8988T (cell line): ENCODE measurements around the gene GET4.
"Not testable (repeated sequence)": the region's sequence is repeated elsewhere in the genome, so short reads cannot be mapped to it uniquely, and the experiment has no call there.

Experiments
- DNase-seq: peaks from one replicate; pipeline ENCODE4 v3.0.0; 2011

Gene GET4

GRCh38 chr7:872685-873084 lies 3.7 kb upstream of the GET4 start:
- not testable (repeated sequence) for DNase-seq

GRCh38 chr7:873367-874002 lies 2.9 kb upstream of the GET4 start:
- DNase-seq, result peak; percentile 78

- DNase-seq, result no peak
Measured at GRCh38 chr7:874031-874749, 2.2 kb upstream of the GET4 start.

GRCh38 chr7:875051-875450 lies 1.3 kb upstream of the GET4 start:
- no peak for DNase-seq

DNA sequence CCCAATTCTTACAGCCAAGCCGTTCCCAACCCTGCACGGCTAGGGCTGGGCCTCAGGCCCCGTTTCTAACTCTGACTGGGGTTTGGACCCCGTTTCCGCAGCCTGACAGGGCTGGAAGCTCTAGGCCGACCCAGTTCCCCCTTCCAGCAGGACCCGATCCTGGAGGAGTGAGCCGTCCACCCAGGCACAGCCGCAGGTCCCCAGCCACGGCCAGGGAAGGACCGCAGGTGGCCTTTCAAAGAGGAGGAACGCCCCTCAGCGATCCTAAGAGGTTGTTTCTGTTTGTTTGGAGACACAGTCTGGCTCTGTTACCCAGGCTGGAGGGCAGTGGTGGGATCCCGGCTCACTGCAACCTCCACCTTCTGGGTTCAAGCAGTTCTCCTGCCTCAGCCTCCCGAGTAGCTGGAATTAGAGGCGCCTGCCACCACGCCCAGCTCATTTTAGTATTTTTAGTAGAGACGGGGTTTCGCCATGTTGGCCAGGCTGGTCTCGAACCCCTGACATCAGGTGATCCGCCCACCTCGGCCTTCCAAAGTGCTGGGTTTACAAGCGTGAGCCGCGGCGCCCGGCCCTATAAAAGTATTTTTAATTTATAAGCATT lies 778 bp upstream of the GET4 start:
- DNase-seq, result no peak

GRCh38 chr7:876972-877311 lies 588 bp downstream of the GET4 start:
- no peak for DNase-seq

GRCh38 chr7:877312-878232 lies 1.2 kb downstream of the GET4 start:
- no peak for DNase-seq

DNA sequence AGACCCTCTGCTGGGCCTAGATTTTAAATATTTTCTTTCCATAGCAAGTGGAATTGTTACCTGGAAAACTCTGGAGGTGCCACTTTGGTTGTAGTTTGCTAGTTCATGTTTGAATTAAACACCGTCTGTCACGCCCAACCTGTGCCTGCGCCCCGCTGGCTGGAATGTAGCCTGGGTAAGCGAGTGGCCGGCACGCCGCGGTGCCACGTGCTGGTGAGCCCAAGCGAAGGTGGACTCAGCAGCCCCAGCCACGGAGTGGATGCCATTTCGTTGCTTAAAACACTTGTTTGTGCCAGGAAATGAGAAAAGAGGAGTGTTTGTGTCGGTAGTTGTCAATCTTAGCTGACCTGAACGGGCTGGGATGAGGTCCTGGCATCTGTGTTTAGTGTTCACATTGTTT lies 2.7 kb downstream of the GET4 start:
- no peak for DNase-seq

DNA sequence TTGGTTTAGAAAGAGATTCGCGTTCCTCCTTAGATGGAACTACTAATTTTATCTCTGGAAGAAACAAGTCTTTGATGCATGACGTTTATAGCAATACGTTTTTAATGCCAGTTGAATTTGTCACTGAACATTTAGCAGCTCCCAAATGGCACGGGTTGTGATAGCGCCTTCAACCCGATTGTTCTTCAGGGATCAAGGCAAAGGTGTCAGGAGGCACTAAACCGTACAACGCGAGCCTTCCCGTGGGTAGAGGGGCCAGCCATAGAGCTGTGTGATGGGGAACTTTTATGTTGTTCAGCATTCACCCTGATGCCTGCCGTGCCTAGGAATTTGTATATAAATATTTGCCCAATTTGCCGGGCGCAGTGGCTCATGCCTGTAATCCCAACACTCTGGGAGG lies 3.4 kb downstream of the GET4 start:
- no peak for DNase-seq

- no peak for DNase-seq
Measured at GRCh38 chr7:880450-880849, 4.1 kb downstream of the GET4 start.

- no peak for DNase-seq
Measured at GRCh38 chr7:881441-882234, 5.3 kb downstream of the GET4 start.

- no peak for DNase-seq
Measured at GRCh38 chr7:882336-883035, 6.1 kb downstream of the GET4 start.

DNA sequence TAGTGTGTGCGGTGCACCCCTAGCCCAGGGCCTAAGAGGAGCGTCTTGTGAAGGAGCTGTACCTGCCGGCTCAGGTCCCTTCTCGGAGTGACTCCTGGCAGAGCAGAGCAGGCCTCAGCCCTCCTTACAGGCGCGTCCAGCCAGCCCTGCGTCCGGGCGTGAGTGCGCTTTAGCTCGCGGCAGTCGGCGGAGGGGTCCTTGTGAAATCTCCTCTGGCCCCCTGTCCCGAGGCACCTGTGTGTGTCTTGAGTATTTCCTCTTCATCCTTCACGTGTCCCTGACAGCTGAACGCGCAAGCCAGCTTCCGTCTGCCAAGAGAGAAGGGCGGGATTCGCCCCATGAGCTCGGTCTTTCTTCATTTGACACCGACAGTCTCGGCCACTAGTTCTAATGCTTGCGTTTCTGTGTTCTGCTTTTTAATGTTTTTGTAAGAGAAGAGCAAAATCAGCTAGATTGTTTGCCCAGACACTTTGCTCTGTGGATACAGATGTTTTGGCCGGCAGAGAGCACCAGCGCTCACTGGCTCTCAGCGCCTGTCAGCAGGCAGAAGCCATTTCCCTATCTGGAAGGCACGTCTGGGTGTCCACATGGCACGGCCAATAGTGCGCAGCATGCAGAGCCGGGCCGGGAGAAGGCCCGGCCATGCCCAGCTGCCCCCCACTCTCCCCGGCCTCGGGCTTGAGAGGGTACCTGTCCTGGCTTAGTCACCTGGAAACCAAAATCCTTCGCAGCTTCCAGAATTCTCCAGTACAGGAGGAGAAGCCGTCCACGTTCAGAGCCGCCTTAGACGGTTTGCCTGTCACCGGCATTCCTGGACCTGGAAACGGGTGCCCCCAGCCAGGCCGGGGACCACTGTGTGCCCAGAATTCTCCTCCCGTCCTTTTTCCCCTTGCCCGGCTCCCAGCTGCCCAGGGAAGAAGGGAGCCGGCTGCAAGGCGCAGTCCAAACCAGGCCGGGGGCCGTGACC lies 7.0 kb downstream of the GET4 start:
- no peak for DNase-seq

DNA sequence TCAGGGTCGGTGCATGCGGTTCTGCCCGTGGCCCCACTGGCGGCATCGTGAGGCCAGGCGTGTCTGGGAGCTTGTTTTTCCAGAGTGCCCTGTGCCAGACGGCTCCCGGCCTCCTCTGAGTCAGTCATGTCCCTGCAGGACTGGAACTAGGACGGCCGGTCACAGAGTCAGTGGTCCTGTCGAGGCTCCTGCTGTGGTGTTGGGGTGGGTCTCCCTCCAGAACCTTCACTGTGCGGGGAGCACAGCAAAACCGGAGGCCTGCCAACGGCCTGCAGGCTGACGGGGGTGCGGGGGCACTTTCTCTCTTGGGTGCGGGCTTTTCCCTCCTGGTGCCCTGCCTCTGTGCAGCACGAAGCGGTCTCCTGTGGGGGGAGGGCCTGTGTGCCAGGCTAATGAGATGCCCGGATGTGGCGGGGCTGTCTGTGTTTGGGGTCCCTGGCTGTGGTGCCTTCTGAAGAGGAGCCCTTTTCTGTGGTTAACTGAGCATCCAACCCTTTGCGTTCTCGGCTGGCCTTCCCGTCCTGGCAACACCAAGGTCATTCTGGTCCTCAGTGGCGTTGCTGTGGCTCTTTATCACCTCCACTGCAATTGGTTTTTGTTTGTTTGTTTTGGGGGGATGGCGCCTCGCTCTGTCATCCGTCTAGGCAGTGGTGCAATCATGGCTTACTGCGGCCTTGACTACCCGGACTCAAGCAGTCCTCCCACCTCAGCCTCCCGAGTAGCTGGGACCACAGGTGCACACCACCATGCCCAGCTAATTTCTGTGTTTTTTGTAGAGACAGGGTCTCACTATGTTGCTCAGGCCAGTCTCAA lies 8.0 kb downstream of the GET4 start:
- DNase-seq, result no peak

DNA sequence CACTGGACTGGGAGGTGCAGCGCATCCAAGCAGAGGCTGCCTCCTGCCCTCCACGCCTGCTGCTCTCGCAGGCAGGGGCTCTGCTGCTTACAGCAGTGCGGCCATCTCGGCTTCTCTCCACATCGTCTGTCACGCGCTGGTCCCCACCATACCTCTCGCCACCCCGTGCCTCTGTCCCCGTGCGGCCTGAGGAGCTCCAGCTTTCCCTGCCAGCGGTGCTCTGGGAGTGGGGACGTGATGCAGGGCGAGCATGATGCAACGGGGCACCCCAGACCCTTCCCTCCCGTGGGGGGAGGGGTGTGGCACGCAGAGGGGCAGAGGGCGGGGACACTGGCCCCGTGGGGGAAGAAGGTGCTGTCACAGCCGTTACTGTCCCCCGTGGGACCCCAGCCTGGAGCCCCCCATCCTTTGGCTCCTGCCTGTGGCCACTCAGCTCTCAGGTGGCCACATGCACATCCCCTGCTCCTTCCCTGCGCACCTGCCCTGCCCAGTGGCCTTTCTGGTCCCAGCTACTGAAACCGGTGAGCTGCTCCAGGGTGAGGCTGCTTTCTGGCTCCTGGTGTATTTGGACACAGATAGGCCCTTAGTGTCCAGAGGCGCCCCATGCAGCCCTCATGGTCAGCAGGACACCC lies 9.0 kb downstream of the GET4 start:
- DNase-seq, result no peak

GRCh38 chr7:885893-886625 lies 9.7 kb downstream of the GET4 start:
- DNase-seq, result no peak

DNA sequence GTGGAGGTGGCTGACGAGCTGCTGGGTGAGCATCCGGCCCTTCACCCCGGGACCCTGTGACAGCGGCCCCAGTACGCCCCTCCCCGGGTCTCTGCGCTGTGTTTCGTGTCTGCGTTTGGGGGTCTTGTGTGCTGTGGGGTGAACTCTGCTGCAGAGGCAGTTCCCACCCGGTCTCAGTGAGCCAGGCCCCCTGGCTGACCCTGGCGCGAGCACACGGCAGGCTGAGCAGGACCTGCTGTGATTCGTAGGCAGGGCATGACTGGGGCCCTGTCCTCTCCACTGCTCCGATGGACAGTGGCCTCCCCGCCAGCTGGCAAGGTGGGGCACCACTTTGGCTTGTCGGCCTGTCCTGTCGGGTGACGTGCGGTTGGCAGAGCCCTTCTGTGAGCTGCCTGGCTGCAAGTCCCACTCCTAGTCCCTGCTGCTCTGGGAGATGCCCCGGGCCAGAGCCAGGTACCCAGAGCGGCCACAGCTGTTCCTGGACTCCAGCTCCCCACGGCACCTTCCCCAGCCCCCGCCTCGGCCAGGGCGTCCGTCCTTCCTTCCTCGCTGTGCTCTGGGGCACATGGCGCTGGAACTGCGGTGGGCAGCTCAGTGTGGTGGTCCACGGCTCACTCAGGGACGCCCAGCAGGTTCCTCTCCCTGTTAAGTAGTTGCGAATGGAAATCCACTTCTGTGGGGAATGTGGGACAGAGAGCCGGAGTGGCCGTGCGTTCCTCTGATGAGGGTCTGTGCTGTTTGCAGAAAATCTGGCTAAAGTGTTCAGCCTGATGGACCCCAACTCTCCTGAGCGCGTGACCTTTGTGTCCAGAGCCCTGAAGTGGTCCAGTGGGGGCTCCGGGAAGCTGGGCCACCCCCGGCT lies 10.5 kb downstream of the GET4 start:
- DNase-seq, result no peak

DNA sequence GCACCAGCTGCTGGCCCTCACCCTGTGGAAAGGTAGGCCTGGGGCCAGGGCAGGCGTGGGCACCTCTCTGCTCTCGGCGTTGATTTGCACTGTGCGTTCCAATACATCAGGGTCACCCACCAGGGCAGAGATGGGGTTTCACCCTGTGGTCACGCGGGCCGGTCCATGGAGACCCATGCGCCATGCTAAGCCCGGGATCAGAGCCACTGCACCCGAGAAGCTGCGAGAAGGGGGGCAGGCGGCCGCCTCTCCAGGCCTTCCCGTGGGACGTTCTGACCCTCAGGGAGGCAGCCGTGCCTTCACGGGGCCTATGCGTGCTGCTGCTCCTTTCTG lies 11.1 kb downstream of the GET4 start:
- no peak for DNase-seq
